OCI-LY1 (cell line): ENCODE measurements around the gene POLD3.

Experiments used
- H2AFZ ChIP-seq: fragments of 200-600 bp; sonication (generic), shearing (Covaris generic); 2 replicates; pipeline ENCODE4 v1.6.0; 2014; ENCODE audit warnings: antibody characterized with exemption, mild to moderate bottlenecking, low read length
- H3F3A ChIP-seq: fragments of 200-600 bp; sonication (generic), shearing (Covaris generic); 2 replicates; pipeline ENCODE4 v1.6.0; 2014; ENCODE audit warnings: mild to moderate bottlenecking, antibody characterized with exemption, low read length, moderate library complexity; ENCODE audit not compliant: insufficient read depth
- H3K27ac ChIP-seq: fragments of 200-600 bp; sonication (generic); 2 replicates; pipeline ENCODE4 v1.5.1; 2014; ENCODE audit warnings: low read length, mixed run types, mild to moderate bottlenecking, low read depth; ENCODE audit not compliant: poor library complexity, severe bottlenecking
- H3K27me3 ChIP-seq: fragments of 200-600 bp; sonication (generic); 2 replicates; pipeline ENCODE4 v1.6.0; 2014; ENCODE audit warnings: antibody characterized with exemption, mild to moderate bottlenecking, low read length, moderate library complexity; ENCODE audit not compliant: insufficient read depth
- H3K36me3 ChIP-seq: fragments of 200-600 bp; sonication (generic); 2 replicates; pipeline ENCODE4 v1.6.1; 2014; ENCODE audit warnings: mild to moderate bottlenecking, antibody characterized with exemption, low read length, moderate library complexity, mixed read lengths; ENCODE audit not compliant: insufficient read depth
- H3K4me1 ChIP-seq: fragments of 200-600 bp; sonication (generic); 2 replicates; pipeline ENCODE4 v1.5.1; 2014; ENCODE audit warnings: mild to moderate bottlenecking, low read length, moderate library complexity; ENCODE audit not compliant: insufficient read depth, severe bottlenecking
- H3K4me2 ChIP-seq: fragments of 200-600 bp; sonication (generic), shearing (Covaris generic); 2 replicates; pipeline ENCODE4 v1.6.1; 2014; ENCODE audit warnings: low read length
- H3K4me3 ChIP-seq: fragments of 200-600 bp; sonication (generic); 2 replicates; pipeline ENCODE4 v1.5.1; 2014; ENCODE audit warnings: low read length, low read depth, mild to moderate bottlenecking, mixed read lengths; ENCODE audit not compliant: poor library complexity, severe bottlenecking
- H3K79me2 ChIP-seq: fragments of 200-600 bp; shearing (Covaris generic); 2 replicates; pipeline ENCODE4 v1.6.1; 2016; ENCODE audit warnings: mixed run types, low read length, mixed read lengths; ENCODE audit not compliant: insufficient read depth
- H3K9ac ChIP-seq: fragments of 200-600 bp; sonication (generic), shearing (Covaris generic); 2 replicates; pipeline ENCODE4 v1.6.1; 2014; ENCODE audit warnings: mild to moderate bottlenecking, low read length, mixed read lengths
- H3K9me2 ChIP-seq: fragments of 200-600 bp; sonication (generic), shearing (Covaris generic); 2 replicates; pipeline ENCODE4 v1.6.1; 2014; ENCODE audit warnings: low read depth, mild to moderate bottlenecking, low read length, mixed read lengths
- H3K9me3 ChIP-seq: fragments of 200-600 bp; shearing (Covaris generic); 2 replicates; pipeline ENCODE4 v1.6.1; 2014; ENCODE audit warnings: low read length, mixed read lengths
- H4K20me1 ChIP-seq: fragments of 200-600 bp; sonication (generic), shearing (Covaris generic); 2 replicates; pipeline ENCODE4 v1.6.0; 2016; ENCODE audit warnings: mild to moderate bottlenecking, low read length; ENCODE audit not compliant: insufficient read depth
- CTCF ChIP-seq: fragments of 200-600 bp; sonication (generic), shearing (Covaris generic); IDR thresholded peaks from 2 replicates; pipeline ENCODE4 v1.5.1; 2017; ENCODE audit warnings: mild to moderate bottlenecking, antibody characterized with exemption, low read length, moderate library complexity, mixed read lengths
- EZH2 ChIP-seq: fragments of 200-600 bp; sonication (generic), shearing (Covaris generic); IDR thresholded peaks from 2 replicates; pipeline ENCODE4 v1.8.0; 2017; ENCODE audit warnings: borderline replicate concordance, mixed run types, mild to moderate bottlenecking, antibody characterized with exemption, low read length, moderate library complexity, mixed read lengths

Gene POLD3

GRCh38 chr11:74568028-74568427, 24.4 kb upstream of the POLD3 start:
- Histone ChIP-seq H3K27ac (no peak overlapping the region), H3K9me2 (no peaks in the 10 kb centered on the region), H3K27me3 (no peaks in the 10 kb centered on the region), H3K9me3 (no peaks in the 10 kb centered on the region), H2AFZ (no peak overlapping the region), H3K79me2 (no peaks in the 10 kb centered on the region), H4K20me1 (no peaks in the 10 kb centered on the region), H3F3A (no peaks in the 10 kb centered on the region), H3K4me3 (no peak overlapping the region), H3K9ac (no peak overlapping the region), H3K36me3 (no peaks in the 10 kb centered on the region), H3K4me1 (no peaks in the 10 kb centered on the region), H3K4me2 (no peak overlapping the region)
- TF ChIP-seq CTCF = no peak
- TF ChIP-seq EZH2 = no peak

GRCh38 chr11:74570266-74571061, 21.9 kb upstream of the POLD3 start:
- Histone ChIP-seq H3K4me3 (no peak overlapping the region), H3K36me3 (no peaks in the 10 kb centered on the region), H3K27ac (no peak overlapping the region), H3K4me1 (no peaks in the 10 kb centered on the region), H3K9ac (no peak overlapping the region), H3K9me3 (no peaks in the 10 kb centered on the region), H3F3A (no peaks in the 10 kb centered on the region), H4K20me1 (no peaks in the 10 kb centered on the region), H3K9me2 (no peaks in the 10 kb centered on the region), H3K27me3 (no peaks in the 10 kb centered on the region), H3K4me2 (no peak overlapping the region), H3K79me2 (no peaks in the 10 kb centered on the region), H2AFZ (no peak overlapping the region)
- TF ChIP-seq EZH2 = no peak
- TF ChIP-seq CTCF = peak; percentile 79

- no peaks in the 10 kb centered on the region for H3K4me1 ChIP-seq
- TF ChIP-seq EZH2 (no peak), CTCF (no peak)
- no peaks in the 10 kb centered on the region for H3K9me2 ChIP-seq
- H3K79me2 ChIP-seq = no peaks in the 10 kb centered on the region
- no peaks in the 10 kb centered on the region for H4K20me1 ChIP-seq
- no peak overlapping the region for H3K27ac ChIP-seq
- H3K36me3 ChIP-seq = no peaks in the 10 kb centered on the region
- no peak overlapping the region for H3K4me2 ChIP-seq
- no peaks in the 10 kb centered on the region for H3K27me3 ChIP-seq
- no peak overlapping the region for H3K9ac ChIP-seq
- no peak overlapping the region for H2AFZ ChIP-seq
- H3F3A ChIP-seq = no peaks in the 10 kb centered on the region
- no peaks in the 10 kb centered on the region for H3K9me3 ChIP-seq
- no peak overlapping the region for H3K4me3 ChIP-seq
Measured at GRCh38 chr11:74571062-74571399, 21.4 kb upstream of the POLD3 start.
